Glutamatergic neuron (in vitro differentiated cells): Measurements from ENCODE around the gene LYSMD3. TPM values are rescaled to one million over a fixed set of nuclear protein-coding genes. Genes with fewer than 3 reads are reported as not detected.

Source experiments
- DNase-seq: peaks from one replicate; pipeline ENCODE4 v3.0.0; 2022
- H3K27ac Mint-ChIP-seq: one replicate; pipeline ENCODE4 v1.8.0; 2020; ENCODE audit warnings: mild to moderate bottlenecking, mixed read lengths, inconsistent platforms; ENCODE audit not compliant: unreplicated experiment
- H3K27me3 Mint-ChIP-seq: one replicate; pipeline ENCODE4 v1.8.0; 2020; ENCODE audit warnings: mild to moderate bottlenecking, moderate library complexity, mixed read lengths, inconsistent platforms; ENCODE audit not compliant: unreplicated experiment
- H3K36me3 Mint-ChIP-seq: one replicate; pipeline ENCODE4 v1.8.0; 2020; ENCODE audit warnings: mild to moderate bottlenecking, mixed read lengths, inconsistent platforms; ENCODE audit not compliant: unreplicated experiment
- H3K4me1 Mint-ChIP-seq: one replicate; pipeline ENCODE4 v1.8.0; 2020; ENCODE audit warnings: mild to moderate bottlenecking, low read depth, mixed read lengths, inconsistent platforms; ENCODE audit not compliant: unreplicated experiment
- H3K4me3 Mint-ChIP-seq: one replicate; pipeline ENCODE4 v1.8.0; 2020; ENCODE audit warnings: mild to moderate bottlenecking, mixed read lengths, inconsistent platforms; ENCODE audit not compliant: unreplicated experiment
- H3K9me3 Mint-ChIP-seq: one replicate; pipeline ENCODE4 v1.8.0; 2020; ENCODE audit warnings: mild to moderate bottlenecking, moderate library complexity, mixed read lengths, inconsistent platforms; ENCODE audit not compliant: unreplicated experiment
- total RNA-seq: library from RNA; stranded (reverse); fragmentation: NEBNext Ultra II Directional; extraction: Animal tissue kit (Norgen Biotek cat#: 25700); gene quantifications from one replicate; pipeline ENCODE4 v1.2.1, GENCODE V29; 2021; ENCODE audit not compliant: unreplicated experiment
- TF ChIP-seq, protein P1 (sequence below): fragments of 200-600 bp; sonication (generic); IDR thresholded peaks from one replicate; pipeline ENCODE4 v1.5.0; 2021; ENCODE audit not compliant: partially characterized antibody, unreplicated experiment

Gene LYSMD3
- total RNA-seq, 1 donor from 2014 or later: 7.8 TPM

DNA sequence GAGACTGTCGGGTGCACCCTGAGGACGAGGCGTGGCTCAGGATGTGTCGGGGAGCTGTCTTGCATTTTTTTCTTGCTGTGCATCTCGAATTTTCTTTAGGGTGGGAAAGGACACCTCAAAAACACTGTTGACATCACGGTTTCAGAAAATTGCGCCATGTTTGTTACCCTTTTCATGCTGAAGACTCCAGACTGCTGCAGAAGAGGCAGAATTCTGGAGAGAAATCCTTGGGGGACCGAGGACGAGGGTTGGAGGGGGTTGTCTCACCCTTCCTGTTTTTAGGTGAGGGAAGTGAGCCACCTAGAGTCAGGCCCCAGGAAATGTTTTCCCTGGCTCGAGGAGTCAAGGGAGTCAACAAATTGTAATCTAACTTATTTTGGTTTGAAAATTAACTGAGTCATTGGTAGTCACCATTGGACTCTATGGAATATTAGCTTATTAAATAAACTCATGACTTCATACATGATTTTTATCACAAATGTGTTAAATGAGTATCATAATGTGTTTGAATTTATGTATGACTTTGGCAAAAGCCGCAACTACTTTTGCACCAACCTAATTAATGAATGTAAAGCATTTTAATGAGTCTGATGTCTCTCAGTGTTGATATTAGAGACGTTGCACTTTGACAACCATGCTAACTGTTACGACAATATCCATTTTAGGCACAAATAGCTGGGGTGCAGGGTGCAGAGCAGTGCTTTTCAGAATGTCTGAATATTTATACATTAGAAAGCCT lies 724 bp upstream of the LYSMD3 start:
- Mint-ChIP-seq H3K36me3 (no peaks in the 10 kb centered on the region), H3K9me3 (peaks cover 3% of the 10 kb centered on the region), H3K27me3 (peaks cover 4% of the 10 kb centered on the region)

DNA sequence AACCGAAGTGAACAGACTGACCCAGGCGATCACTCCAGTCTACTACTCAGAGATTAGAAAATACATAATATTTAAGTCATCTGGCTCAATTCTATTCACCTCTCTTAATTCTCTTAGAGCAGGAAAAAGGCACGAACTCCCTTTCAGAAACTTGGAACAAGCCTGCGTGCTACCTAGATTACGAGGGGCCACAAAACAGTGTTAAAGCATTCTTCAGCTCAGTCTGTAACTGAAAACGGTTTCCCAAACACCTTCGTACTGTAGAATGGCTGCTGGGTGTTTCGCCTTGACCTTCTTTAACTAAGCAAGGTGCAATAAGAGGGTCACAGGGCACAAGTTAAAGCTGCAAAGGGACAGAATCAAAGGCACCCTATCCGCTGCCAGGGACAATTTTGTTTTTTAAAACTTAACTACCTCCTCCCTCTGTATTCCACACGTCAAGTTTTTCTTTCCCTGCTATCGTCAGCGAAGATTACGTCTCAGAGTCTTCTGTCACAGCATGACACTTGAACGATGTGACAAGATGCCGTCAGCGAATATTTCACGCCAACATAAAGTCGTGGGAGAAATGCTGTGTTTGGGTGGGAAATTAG lies 687 bp downstream of the LYSMD3 start:
- no peaks in the 10 kb centered on the region for H3K4me1 Mint-ChIP-seq
- no peak for DNase-seq
- TF ChIP-seq, protein P1, sequence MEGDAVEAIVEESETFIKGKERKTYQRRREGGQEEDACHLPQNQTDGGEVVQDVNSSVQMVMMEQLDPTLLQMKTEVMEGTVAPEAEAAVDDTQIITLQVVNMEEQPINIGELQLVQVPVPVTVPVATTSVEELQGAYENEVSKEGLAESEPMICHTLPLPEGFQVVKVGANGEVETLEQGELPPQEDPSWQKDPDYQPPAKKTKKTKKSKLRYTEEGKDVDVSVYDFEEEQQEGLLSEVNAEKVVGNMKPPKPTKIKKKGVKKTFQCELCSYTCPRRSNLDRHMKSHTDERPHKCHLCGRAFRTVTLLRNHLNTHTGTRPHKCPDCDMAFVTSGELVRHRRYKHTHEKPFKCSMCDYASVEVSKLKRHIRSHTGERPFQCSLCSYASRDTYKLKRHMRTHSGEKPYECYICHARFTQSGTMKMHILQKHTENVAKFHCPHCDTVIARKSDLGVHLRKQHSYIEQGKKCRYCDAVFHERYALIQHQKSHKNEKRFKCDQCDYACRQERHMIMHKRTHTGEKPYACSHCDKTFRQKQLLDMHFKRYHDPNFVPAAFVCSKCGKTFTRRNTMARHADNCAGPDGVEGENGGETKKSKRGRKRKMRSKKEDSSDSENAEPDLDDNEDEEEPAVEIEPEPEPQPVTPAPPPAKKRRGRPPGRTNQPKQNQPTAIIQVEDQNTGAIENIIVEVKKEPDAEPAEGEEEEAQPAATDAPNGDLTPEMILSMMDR: no peak
- peak overlapping the region; percentile 86 for H3K4me3 Mint-ChIP-seq
- H3K27me3 Mint-ChIP-seq: peaks cover 4% of the 10 kb centered on the region
- no peaks in the 10 kb centered on the region for H3K36me3 Mint-ChIP-seq
- peak overlapping the region; percentile 13 for H3K27ac Mint-ChIP-seq
- H3K9me3 Mint-ChIP-seq: peaks cover 3% of the 10 kb centered on the region

More for the DNA sequence above, 724 bp upstream of the LYSMD3 start:
- peak; percentile 62 for DNase-seq
- Mint-ChIP-seq H3K4me1 (no peaks in the 10 kb centered on the region), H3K4me3 (peak overlapping the region; percentile 98), H3K27ac (peak overlapping the region; percentile 98)
- TF ChIP-seq, protein P1: peak; percentile 59

DNA sequence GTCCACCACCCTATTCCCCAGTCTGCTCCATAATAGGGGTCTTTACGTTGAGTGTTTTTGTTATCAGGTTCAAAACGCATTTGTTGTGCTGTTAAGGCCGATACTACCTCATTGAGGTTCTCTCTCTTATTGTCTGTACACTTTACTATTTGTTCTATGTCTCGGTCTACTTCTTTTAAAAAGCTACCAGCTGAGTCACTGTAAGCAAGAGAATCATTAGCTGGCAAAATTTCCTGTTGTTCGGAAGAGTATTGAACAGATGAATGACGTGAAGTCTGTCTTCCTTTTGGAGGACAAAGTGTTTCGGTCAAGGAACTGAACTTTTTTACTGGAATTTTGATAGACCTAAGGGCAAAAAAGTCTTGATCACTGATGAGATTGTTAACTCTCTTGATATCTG lies 10.3 kb downstream of the LYSMD3 start:
- TF ChIP-seq, protein P1: no peak
- no peaks in the 10 kb centered on the region for H3K27me3 Mint-ChIP-seq
- no peak overlapping the region for H3K27ac Mint-ChIP-seq
- no peak for DNase-seq
- no peaks in the 10 kb centered on the region for H3K4me1 Mint-ChIP-seq
- H3K4me3 Mint-ChIP-seq: no peak overlapping the region
- H3K36me3 Mint-ChIP-seq: peaks cover 4% of the 10 kb centered on the region
- no peaks in the 10 kb centered on the region for H3K9me3 Mint-ChIP-seq

DNA sequence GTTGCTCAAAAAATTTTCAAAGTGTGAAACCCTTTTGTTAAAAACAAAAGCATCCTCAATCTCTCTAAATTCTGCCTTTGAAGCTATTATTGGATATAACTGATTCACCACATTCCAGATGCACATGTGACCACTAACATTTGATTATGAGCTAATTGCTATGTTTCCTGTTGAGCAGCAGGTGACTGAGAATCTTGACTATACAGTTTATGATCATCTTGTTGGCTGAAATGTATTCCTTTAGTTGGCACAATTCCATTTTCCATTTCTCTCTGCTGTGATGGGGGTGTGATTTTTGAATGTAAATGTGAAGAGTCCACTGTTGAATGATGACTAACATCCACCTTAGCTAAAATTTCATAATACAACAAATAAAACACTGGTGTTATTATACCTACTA lies 10.7 kb downstream of the LYSMD3 start:
- no peak overlapping the region for H3K4me3 Mint-ChIP-seq
- TF ChIP-seq, protein P1: no peak
- no peak overlapping the region for H3K27ac Mint-ChIP-seq
- no peak for DNase-seq
- H3K27me3 Mint-ChIP-seq: no peaks in the 10 kb centered on the region
- peaks cover 4% of the 10 kb centered on the region for H3K36me3 Mint-ChIP-seq
- no peaks in the 10 kb centered on the region for H3K4me1 Mint-ChIP-seq
- H3K9me3 Mint-ChIP-seq: no peaks in the 10 kb centered on the region

DNA sequence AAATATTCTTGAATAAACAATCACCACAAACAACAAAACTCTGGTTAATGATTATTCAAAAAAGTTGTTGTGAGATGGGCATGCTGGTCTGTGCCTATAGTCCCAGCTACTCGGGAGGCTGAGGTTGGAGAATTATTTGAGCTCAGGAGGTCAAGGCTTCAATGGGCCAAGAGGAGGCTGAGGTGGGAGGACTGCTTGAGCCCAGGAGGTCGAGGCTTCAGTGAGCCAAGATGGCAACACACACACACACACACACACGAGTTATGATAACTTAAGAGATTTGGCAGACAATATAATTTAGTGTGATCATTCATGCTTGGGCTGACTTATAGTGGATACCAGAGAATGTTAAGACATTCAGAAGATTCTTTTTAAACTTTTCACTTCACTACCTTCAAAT lies 14.9 kb downstream of the LYSMD3 start:
- Mint-ChIP-seq H3K4me3 (no peak overlapping the region), H3K4me1 (no peaks in the 10 kb centered on the region), H3K27ac (no peak overlapping the region), H3K9me3 (no peaks in the 10 kb centered on the region), H3K36me3 (no peaks in the 10 kb centered on the region), H3K27me3 (no peaks in the 10 kb centered on the region)
- DNase-seq: no peak
- TF ChIP-seq, protein P1: no peak
